Stimulated activated CD4-positive, alpha-beta T cell treated with anti-CD3 and anti-CD28 coated beads, Interleukin-1b, Interleukin-23, amount 100 ng/mL, for 24 hours (primary cell): ENCODE results near the gene ABCA7.
"Not testable (repeated sequence)": the region's sequence is repeated elsewhere in the genome, so short reads cannot be mapped to it uniquely, and the experiment has no call there.

Experiments
- DNase-seq, 4 experiments: peaks; one replicate each; pipeline ENCODE4 v3.0.0-alpha.2; 2020; ENCODE audit warnings: low read depth in 4 of 4, low spot score in 1 of 4

ABCA7 gene

GRCh38 chr19:1017115-1017905 lies 22.6 kb upstream of the ABCA7 start:
- no peak for DNase-seq

DNA sequence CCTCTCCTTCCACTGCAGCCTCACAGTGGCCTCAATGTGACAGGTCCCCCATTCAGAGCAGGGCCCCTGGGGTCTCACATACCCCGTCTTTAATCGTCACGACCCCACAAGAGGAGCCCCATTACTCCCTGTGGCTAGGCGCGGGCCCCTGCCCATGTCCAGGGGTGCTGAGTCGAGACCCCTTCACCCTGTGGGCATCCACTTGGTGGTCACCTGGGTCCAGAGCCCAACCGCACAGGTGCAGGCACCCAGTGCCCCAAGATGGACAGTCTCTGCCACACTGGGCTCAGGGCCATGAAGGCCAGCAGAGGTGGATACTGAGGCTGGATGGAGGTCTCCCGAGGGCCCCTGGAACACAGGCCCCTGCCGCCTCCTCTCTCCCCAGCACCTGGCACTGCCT lies 22.0 kb upstream of the ABCA7 start:
- DNase-seq: no peak

GRCh38 chr19:1018393-1018792 lies 21.5 kb upstream of the ABCA7 start:
- no peak for DNase-seq

DNA sequence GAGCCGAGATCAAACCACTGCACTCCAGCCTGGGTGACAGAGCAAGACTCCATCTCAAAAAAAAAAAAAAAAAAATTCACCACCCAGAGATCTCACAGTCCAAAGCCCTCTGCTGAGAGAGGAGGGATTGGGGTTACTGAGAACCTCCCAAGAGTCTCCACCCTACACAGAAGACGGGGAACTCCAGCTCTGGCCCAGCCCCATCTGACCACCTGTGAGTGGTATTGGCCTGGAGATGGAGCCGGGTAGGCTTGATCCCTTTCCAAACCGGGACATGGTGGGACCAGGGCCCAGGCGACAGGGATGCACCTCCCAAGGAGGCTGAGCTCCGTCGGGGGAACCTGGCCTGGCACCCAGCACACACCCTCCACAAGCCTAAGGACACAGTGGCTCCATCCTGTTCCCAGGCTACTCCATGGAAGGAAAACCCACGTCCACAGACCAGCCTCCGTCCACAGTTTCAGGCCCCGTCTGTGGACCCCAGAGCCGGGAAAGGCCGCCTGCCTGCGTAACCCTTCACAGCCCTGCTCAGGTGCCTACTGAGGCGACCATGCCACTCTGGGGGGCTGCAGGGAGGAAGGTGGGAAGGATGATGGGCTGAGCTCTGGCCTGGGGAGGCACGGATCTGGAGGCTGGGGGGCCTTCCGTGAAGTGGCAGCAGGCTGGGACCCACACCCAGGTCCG lies 20.8 kb upstream of the ABCA7 start:
- no peak for DNase-seq

DNA sequence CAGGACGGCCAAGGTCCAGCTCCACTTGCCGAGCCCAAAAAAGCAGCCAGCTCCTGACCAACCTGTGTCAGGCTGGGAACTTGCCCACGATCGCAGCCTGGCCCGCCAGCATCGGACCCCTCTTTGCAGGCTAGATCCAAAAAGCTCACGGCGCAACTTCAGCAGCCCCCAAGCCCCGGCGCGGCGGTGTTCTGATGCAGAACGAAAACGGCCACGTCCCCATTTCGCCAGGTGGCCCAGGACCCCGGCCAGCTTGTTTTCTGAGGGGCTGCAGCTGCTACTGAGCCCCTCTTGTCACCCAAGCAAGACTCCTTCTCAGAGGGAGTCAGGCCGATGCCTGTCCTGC lies 20.3 kb upstream of the ABCA7 start:
- no peak for DNase-seq

DNA sequence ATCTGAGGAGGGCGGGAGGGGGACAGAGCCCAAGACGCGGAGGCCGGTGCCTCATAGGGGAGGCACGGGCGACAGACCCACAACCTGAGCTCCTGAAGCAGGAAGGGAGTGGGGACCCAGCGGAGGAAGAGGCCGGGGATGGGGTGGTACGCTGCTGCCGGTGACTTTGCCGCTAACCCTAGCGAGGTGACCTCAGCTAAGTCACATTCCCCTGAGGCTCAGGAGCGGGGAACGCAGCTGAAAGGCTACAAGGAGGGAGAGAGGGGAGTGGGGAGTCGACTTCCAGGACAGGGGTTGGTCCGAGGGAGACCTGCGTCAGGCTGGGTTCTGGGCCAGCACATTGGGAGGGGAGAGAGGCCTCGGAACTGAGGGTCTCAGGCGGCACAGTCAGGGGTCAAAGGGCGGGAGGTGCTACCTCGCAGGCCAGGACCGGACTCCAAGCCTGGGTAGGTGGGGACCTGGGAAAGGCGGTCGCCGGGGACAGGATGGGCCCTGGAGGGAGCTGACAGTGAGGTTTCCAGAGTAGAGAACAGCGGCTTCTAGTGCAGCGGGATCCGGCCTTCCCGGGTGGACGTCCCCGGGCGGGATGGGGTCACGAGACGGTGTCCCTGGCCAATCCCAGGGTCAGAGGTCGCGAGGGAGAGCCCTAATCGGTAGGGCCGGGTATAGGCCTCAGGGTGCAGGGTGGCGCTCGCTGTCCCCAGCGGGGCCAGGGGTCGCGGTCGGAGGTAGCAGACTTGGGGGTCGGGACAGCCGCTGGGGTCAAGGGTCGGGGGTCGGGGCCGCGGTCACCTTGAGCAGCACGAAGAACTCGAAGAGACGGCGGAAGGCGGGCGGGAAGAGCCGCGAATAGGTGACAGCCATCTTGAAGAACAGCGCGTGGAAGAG lies 19.7 kb upstream of the ABCA7 start:
- DNase-seq: no peak

- peak; percentile 92 to 96 (median 93) for DNase-seq
Measured at GRCh38 chr19:1020868-1021425, 19.0 kb upstream of the ABCA7 start, which contains the start of gene TMEM259. TMEM259 (minus strand) TSS chr19:1021123; CDS start chr19:1020996, 127 bp downstream.

DNA sequence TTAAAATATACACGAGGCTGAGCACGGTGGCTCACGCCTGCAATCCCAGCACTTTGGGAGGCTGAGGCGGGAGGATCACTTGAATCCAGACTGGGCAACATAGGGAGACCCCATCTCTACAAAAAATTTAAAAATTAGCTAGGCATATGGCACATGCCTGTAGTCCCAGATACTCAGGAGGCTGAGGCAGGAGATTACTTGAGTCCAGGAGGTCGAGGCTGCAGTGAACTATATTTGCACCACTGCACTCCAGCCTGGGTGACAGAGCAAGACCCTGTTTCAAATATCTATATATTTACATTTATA lies 16.1 kb upstream of the ABCA7 start:
- DNase-seq: not testable (repeated sequence)

GRCh38 chr19:1025080-1025479 lies 14.8 kb upstream of the ABCA7 start:
- DNase-seq: not testable (repeated sequence)

DNA sequence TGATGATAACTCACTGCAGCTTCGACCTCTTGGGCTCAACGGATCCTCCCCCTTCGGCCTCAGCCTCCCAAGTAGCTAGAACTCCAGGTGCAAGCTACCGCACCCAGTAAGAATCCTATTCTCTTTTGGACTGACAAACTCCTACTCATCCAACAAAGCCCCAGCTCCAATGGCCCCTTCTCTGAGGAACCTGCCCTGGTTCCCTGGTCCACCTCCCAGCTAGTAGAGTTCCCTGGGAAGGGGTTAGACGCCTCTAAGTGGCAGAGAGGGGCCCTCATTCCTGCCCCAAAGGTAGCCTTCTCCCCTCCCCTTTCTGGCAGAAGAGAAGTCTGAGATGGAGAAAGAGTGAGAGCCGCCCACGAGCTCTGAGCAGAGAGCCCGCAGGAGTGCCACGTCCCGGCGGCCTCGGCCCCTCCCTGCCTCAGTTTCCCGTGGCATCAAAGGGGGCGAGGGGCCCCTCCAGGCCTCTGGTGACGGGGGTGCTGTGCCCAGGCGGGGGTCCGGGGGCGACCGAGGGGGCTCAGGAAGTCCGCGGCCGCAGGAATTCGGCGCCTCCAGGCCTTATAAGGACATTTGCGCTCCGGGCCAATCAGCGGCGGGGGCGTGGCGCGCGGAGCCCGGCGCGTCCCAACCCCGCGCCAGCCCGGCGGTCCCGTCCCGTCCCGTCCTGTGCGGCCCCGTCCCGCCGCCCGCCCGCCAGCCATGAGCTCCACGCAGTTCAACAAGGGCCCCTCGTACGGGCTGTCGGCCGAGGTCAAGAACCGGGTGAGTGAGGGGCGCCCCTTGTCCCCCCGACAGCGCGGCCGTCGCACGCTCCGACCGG lies 13.7 kb upstream of the ABCA7 start, which contains the start of gene CNN2:
CNN2 (plus strand) TSS at position 649 of the 823 bp plus-strand sequence; CDS start at position 703, 54 bp downstream.
- peak in 2 of 4 experiments; percentile 41 to 59 for DNase-seq

DNA sequence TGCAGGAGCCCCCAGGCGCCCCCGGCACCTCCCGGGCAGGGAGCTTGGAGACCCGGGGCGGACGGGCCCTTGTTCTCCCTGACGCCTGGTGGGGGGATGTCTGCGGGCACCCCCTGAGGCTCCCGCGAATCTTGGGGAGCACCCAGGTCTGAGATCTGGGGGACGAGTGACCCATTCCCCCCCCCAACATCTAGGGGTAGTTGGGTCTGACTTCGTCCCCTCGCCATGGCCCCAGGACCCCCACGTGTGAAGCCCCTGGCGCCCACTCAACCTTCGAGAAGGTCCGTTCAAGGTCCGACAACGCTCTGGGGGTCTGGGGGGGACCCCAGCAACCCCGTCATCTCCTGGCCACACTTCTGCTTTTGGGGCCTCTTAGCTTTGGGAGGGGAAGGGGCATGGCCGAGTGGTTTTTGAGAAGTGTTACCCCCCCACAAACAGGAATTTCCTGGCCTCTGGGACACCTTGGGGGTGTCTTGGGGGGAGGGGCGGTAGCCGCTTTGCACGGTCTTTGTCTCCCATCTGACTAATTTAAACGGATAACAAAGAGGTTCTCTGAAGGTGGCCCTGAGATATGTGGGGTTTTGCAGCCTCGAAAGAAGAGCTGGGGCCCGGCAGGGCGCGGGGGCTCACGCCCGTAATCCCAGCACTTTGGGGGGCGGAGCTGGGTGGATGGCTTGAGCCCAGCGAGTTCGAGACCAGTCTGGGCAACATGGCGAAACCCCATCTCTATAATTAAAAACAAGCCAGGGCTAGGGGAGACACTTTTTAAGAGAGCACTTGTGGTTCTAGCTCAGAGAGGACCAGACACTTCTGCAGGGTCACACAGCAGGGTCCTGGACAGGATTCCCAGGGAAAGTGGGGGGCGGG lies 12.9 kb upstream of the ABCA7 start:
- no peak for DNase-seq

- no peak for DNase-seq
Measured at GRCh38 chr19:1027650-1028061, 12.3 kb upstream of the ABCA7 start.

DNA sequence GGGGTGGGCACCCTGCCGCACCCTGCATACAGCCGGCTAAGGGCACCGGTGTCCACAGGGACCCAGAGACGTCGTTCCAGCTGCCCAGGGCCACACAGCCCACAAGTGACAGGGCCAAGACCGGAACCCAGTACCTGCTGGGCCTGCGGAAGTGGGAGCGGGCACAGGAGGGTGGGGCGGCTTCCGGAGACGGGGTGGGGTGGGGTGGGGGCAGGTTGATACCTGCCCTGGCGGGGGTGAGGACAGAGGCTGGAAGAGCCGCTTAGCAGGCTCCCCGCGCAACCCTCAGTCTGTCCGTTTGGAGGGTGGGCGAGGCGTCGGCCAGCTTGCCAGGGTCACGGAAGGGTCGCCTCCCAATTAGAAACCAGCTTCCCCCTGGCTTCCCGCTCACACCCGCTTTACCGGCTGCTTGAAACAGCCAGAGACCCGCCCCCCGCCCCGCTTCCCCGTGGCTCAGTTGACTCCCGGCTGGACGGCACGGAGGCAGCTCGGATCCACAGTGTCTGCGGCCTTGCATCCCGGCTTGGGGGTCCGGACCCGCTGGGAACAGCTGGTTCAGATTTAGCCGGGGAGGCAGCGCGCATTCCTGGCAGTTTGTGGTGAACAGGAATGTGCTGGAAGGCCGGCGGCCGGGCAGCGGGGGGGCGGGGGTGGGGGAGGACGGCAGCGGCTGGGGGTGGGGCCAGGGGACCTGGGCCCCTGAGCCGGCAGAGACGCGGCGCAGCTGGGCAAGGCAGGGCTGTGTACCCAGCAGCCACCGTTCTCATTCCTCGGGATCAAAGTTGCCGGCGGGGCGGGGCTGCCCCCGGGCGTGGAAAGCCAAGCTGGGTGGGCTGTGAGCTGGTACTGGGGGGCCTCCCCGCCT lies 11.6 kb upstream of the ABCA7 start:
- DNase-seq: no peak

- no peak for DNase-seq
Measured at GRCh38 chr19:1032264-1032867, 7.5 kb upstream of the ABCA7 start.

DNA sequence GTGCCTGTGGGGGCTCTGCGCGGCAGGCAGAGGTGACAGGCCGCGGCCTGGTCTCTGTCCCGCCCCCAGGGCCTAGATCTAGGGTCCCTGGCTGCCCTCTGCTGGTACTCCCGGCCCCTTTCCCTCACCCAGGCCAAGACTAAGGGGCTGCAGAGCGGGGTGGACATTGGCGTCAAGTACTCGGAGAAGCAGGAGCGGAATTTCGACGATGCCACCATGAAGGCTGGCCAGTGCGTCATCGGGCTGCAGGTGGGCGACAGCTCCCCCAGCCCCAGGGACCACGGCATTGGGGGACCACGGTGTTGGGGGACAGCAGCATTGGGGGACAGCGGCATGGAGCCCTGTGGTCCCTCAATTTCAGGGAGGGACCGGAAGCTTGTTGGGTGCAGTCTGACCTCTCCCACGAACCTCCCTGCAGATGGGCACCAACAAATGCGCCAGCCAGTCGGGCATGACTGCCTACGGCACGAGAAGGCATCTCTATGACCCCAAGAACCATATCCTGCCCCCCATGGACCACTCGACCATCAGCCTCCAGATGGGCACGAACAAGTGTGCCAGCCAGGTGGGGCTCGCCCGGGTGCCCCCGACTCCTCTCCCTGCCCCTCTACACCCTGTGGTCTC lies 3.8 kb upstream of the ABCA7 start:
- DNase-seq: no peak

GRCh38 chr19:1037621-1038064 lies 2.3 kb upstream of the ABCA7 start:
- DNase-seq: no peak

- DNase-seq: no peak
Measured at GRCh38 chr19:1038978-1039645, 795 bp upstream of the ABCA7 start.
